OCI-LY7 (cell line): ENCODE data around the gene LZTS2. TPM values are rescaled to one million over a fixed set of nuclear protein-coding genes. Genes with fewer than 3 reads are reported as not detected.

Experiments used
- BruUV-seq: library from RNA; stranded (reverse); fragments of 400-500 nt; replicated peaks from 2 replicates; lab custom pipeline; 2021; lab: Mats Ljungman, UMichigan
- CTCF ChIA-PET: fragments of 300-600 bp; sonication (Branson Sonifier 250); formaldehyde crosslinking; loops from one replicate; lab custom pipeline; 2022; ENCODE audit warnings: antibody characterized with exemption; ENCODE audit not compliant: unreplicated experiment; lab: Charles Lee
- POLR2A ChIA-PET: fragments of 300-600 bp; sonication (Branson Sonifier 250); formaldehyde crosslinking; loops from one replicate; lab custom pipeline; 2022; ENCODE audit warnings: antibody characterized with exemption; lab: Charles Lee
- DNase-seq: peaks from one replicate; pipeline ENCODE4 v3.0.0-alpha.2; 2015; ENCODE audit warnings: low spot score
- H2AFZ ChIP-seq: fragments of 200-600 bp; sonication (generic), shearing (Covaris generic); 2 replicates; pipeline ENCODE4 v1.6.1; 2014; ENCODE audit warnings: mild to moderate bottlenecking, antibody characterized with exemption, low read length, moderate library complexity
- H3K27ac ChIP-seq: fragments of 200-600 bp; sonication (generic); 2 replicates; pipeline ENCODE4 v1.5.1; 2014; ENCODE audit warnings: mixed run types, low read depth, mild to moderate bottlenecking, moderate library complexity, low read length, inconsistent platforms; ENCODE audit not compliant: poor library complexity, severe bottlenecking
- H3K36me3 ChIP-seq: fragments of 200-600 bp; sonication (generic); 2 replicates; pipeline ENCODE4 v1.6.1; 2014; ENCODE audit warnings: mild to moderate bottlenecking, antibody characterized with exemption, low read length, moderate library complexity, mixed read lengths; ENCODE audit not compliant: insufficient read depth
- H3K4me1 ChIP-seq: fragments of 200-600 bp; sonication (generic); 2 replicates; pipeline ENCODE4 v1.5.1; 2014; ENCODE audit warnings: mild to moderate bottlenecking, low read length; ENCODE audit not compliant: insufficient read depth, poor library complexity, severe bottlenecking
- H3K4me2 ChIP-seq: fragments of 200-600 bp; sonication (generic); 2 replicates; pipeline ENCODE4 v1.6.1; 2014; ENCODE audit warnings: mild to moderate bottlenecking, low read length
- H3K4me3 ChIP-seq: fragments of 200-600 bp; sonication (generic); 2 replicates; pipeline ENCODE4 v1.5.1; 2014; ENCODE audit warnings: mild to moderate bottlenecking, low read depth, low read length; ENCODE audit not compliant: poor library complexity, severe bottlenecking
- H3K79me2 ChIP-seq: fragments of 200-600 bp; sonication (generic); 2 replicates; pipeline ENCODE4 v1.6.1; 2016; ENCODE audit warnings: low read depth, mild to moderate bottlenecking, low read length, moderate library complexity, mixed read lengths; ENCODE audit not compliant: insufficient read depth
- H3K9me2 ChIP-seq: fragments of 200-600 bp; sonication (generic); 2 replicates; pipeline ENCODE4 v1.6.1; 2016; ENCODE audit warnings: mild to moderate bottlenecking, low read length, mixed read lengths; ENCODE audit not compliant: insufficient read depth
- H3K9me3 ChIP-seq: fragments of 200-600 bp; sonication (generic); 2 replicates; pipeline ENCODE4 v1.6.1; 2014; ENCODE audit warnings: mild to moderate bottlenecking, mixed run types, low read length, mixed read lengths
- H4K20me1 ChIP-seq: fragments of 200-600 bp; sonication (generic); 2 replicates; pipeline ENCODE4 v1.6.1; 2014; ENCODE audit warnings: mild to moderate bottlenecking, antibody characterized with exemption, low read length, moderate library complexity, mixed read lengths; ENCODE audit not compliant: insufficient read depth
- EZH2phosphoT487 ChIP-seq: fragments of 200-600 bp; sonication (generic); IDR thresholded peaks from 2 replicates; pipeline ENCODE4 v1.6.1; 2018; ENCODE audit warnings: low read depth, borderline replicate concordance, mild to moderate bottlenecking, mixed run types, antibody characterized with exemption, low read length, moderate library complexity, mixed read lengths
- intact Hi-C: fragments of 100-400 bp; cut with micrococcal nuclease; formaldehyde crosslinking; loops from one replicate; pipeline ENCODE4 v1.10.0; 2022; ENCODE audit not compliant: unreplicated experiment
- total RNA-seq, 2 experiments: library from RNA; depleted of rRNA in 1 of 2; stranded (reverse); fragments of >200 nt in 1 of 2; shearing (Covaris generic) in 1 of 2; gene quantifications; 2 replicates each; pipeline ENCODE4 v1.2.3, GENCODE V29; 2014 to 2022
- TF ChIP-seq, protein P1 (sequence below): fragments of 200-600 bp; sonication (generic); conservative IDR thresholded peaks from 2 replicates; pipeline ENCODE4 v1.5.1; 2014; ENCODE audit warnings: mild to moderate bottlenecking, antibody characterized with exemption, low read length, moderate library complexity, mixed read lengths

Gene LZTS2
- total RNA-seq, 2 experiments from 2014 or later: 13.6 to 20.3 TPM

DNA sequence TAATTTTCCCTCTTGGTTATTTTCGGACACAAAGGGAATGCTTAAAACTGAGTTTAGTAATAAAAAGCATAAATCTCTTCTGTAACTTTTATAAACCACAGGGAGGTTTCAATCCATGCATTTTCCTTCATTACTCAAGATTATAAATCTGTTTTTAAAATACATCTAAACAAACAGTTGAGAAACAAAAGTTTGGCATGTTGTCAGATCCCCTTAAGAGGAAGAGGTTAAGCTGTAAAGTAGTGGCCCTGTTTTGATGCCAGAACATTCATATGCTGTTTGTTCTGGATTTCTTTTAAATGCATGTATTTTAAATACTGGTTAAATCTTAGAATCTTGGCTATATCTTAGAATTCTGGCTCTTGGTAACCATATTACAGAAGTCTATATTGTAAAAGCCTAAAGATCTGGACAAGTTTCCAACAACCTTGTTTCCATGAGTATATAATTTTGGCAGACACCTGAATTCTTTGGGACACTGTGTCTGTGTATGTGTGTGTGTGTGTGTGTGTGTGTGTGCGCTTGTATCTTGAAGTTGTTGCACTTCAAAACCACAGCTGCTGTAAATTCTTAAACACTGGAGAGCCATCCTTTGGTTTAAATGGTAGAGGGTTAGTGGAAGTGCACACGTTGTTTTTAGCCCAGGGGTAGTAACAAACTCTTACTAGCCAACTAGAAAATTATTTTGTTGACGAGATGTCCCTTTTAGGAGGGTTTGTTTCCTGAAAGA, 37.1 kb upstream of the LZTS2 start:
- BruUV-seq: no TSS peak
- peaks cover 64% of the 10 kb centered on the region for H3K36me3 ChIP-seq

DNA sequence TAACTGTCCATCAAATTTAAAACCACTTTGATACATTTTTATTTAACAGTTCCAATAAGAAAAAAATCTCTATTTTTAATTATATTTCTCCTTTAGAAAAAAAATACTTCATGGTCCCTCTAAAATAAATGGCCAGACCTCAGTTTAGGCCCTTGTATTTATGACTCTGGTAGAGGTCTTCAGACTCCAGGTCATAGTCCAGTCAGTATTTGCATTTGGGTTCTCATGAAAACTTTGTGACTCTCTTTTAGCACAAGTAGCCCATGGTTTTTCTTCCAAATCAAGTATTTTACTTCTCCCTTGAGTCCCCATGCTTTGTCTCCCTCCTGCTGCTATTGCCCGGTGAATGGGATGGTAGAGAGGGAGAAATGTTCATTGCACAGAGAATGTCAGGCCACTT, 35.8 kb upstream of the LZTS2 start:
- ChIA-PET CTCF (no interaction called here), POLR2A (no interaction called here)
- no peaks in the 10 kb centered on the region for H3K9me3 ChIP-seq
- DNase-seq: no peak
- H2AFZ ChIP-seq: no peak overlapping the region
- no peak overlapping the region for H3K4me2 ChIP-seq
- no peak overlapping the region for H3K27ac ChIP-seq
- H3K79me2 ChIP-seq: no peaks in the 10 kb centered on the region
- BruUV-seq: no TSS peak
- intact Hi-C loops: loop anchor here (5.0 kb wide), 1 partner anchor 37 kb away; no protein-coding TSS in a partner anchor
- H3K4me1 ChIP-seq: peaks cover 15% of the 10 kb centered on the region
- peaks cover 54% of the 10 kb centered on the region for H3K36me3 ChIP-seq
- no peaks in the 10 kb centered on the region for H3K9me2 ChIP-seq
- no peak overlapping the region for H3K4me3 ChIP-seq
- TF ChIP-seq, protein P1, sequence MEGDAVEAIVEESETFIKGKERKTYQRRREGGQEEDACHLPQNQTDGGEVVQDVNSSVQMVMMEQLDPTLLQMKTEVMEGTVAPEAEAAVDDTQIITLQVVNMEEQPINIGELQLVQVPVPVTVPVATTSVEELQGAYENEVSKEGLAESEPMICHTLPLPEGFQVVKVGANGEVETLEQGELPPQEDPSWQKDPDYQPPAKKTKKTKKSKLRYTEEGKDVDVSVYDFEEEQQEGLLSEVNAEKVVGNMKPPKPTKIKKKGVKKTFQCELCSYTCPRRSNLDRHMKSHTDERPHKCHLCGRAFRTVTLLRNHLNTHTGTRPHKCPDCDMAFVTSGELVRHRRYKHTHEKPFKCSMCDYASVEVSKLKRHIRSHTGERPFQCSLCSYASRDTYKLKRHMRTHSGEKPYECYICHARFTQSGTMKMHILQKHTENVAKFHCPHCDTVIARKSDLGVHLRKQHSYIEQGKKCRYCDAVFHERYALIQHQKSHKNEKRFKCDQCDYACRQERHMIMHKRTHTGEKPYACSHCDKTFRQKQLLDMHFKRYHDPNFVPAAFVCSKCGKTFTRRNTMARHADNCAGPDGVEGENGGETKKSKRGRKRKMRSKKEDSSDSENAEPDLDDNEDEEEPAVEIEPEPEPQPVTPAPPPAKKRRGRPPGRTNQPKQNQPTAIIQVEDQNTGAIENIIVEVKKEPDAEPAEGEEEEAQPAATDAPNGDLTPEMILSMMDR: no peak
- TF ChIP-seq EZH2phosphoT487: no peak
- H4K20me1 ChIP-seq: no peaks in the 10 kb centered on the region

More for the DNA sequence above, 37.1 kb upstream of the LZTS2 start:
- Histone ChIP-seq H3K9me2 (no peaks in the 10 kb centered on the region), H3K4me2 (no peak overlapping the region), H3K9me3 (no peaks in the 10 kb centered on the region), H3K4me1 (peaks cover 11% of the 10 kb centered on the region), H3K27ac (no peak overlapping the region), H3K79me2 (no peaks in the 10 kb centered on the region), H2AFZ (no peak overlapping the region), H3K4me3 (no peak overlapping the region), H4K20me1 (no peaks in the 10 kb centered on the region)
- TF ChIP-seq, protein P1: no peak
- ChIA-PET POLR2A (interaction anchor here (0.7 kb wide), 1 partner anchor 127 kb away, joined by 3 read pairs; no protein-coding TSS in a partner anchor), CTCF (no interaction called here)
- intact Hi-C loops: loop anchor here (5.0 kb wide), 1 partner anchor 35 kb away; no protein-coding TSS in a partner anchor
- DNase-seq: no peak

DNA sequence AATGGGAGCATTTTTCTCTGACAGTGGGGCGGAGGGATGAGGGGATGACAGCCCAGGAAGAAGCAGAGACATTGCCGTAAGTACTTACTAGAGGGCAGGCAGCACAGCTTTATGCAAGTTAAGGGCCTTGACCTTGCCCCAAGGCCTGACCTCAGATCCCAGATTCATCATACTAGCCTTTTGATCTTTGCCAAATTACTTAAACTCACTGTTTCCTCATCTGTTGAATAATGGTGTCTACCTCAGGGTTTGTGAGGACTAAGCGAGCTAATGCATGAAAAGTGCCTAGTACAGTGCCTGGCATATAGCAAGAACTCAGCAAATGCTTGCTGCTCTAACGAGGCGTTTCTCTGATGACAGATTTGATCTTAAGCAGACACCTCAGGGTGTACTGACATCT, 33.8 kb upstream of the LZTS2 start:
- CTCF ChIA-PET: no interaction called here
- no peak for DNase-seq
- Histone ChIP-seq H3K4me2 (no peak overlapping the region), H3K9me3 (no peaks in the 10 kb centered on the region), H3K27ac (no peak overlapping the region), H3K79me2 (no peaks in the 10 kb centered on the region), H3K36me3 (peaks cover 38% of the 10 kb centered on the region), H3K9me2 (no peaks in the 10 kb centered on the region), H2AFZ (no peak overlapping the region), H3K4me3 (no peak overlapping the region), H3K4me1 (peaks cover 24% of the 10 kb centered on the region), H4K20me1 (no peaks in the 10 kb centered on the region)
- TF ChIP-seq, protein P1: no peak
- no peak for TF ChIP-seq EZH2phosphoT487
- intact Hi-C loops: no loop called here
- no TSS peak for BruUV-seq
- POLR2A ChIA-PET: interaction anchor here (0.5 to 1.2 kb wide), 3 partner anchors 9 to 175 kb away, joined by 3 to 4 read pairs (median 3); no protein-coding TSS in a partner anchor
